Measurements from ENCODE around the gene CLDN22. TPM values are rescaled to one million over a fixed set of nuclear protein-coding genes. Genes with fewer than 3 reads are reported as not detected.
"Not testable (repeated sequence)": the region's sequence is repeated elsewhere in the genome, so short reads cannot be mapped to it uniquely, and the experiment has no call there.

The CLDN22 gene
- total and polyA plus RNA-seq, 2 donors: 0.09 TPM; not detected in 1

DNA sequence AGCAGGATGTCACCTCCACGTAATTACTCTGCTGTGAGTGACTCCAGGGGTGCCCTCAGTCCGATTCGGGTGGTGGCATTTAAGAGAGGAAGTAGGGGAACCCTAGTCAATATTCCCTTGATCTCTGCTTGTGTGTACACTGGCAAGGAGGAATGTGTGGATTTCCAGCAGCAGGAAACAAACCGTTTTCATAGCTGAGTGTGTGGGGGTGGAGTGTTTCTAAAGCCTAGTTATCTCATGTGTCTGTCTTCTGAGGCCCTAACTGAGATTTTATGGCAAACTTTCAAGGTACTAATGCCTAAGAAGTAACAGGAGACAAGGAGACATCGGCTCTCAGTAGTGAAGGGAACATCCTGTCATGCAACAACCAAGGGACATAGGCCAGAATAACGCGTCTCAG lies 8.8 kb upstream of the CLDN22 start:
- Histone ChIP-seq H3K4me1 (ENCODE audit: control insufficient read depth in 2 of 2, insufficient read depth in 2 of 2, low read length in 2 of 2) (no peaks in the 10 kb centered on the region), H3K27me3 (ENCODE audit: control insufficient read depth in 2 of 2, insufficient read depth in 1 of 2, low read length in 1 of 2) (peaks cover 0 to 5% of the 10 kb centered on the region in 2 donors), H3K9me3 (ENCODE audit: control insufficient read depth in 2 of 2, insufficient read depth in 1 of 2, low read length in 1 of 2) (peaks cover 0 to 8% of the 10 kb centered on the region in 2 donors), H3K4me3 (ENCODE audit: low read length in 2 of 2) (no peak overlapping the region), H3K36me3 (ENCODE audit: control insufficient read depth in 2 of 2, insufficient read depth in 2 of 2, low read length in 1 of 2) (no peaks in the 10 kb centered on the region), H3K27ac (ENCODE audit: low read depth in 1 of 2, low read length in 1 of 2) (no peak overlapping the region)
- WGBS: 79% methylated on average over 7 of the region's 7 CpGs
- DNase-seq (ENCODE audit: low read depth in 6 of 9, low spot score in 9 of 9): no peak

DNA sequence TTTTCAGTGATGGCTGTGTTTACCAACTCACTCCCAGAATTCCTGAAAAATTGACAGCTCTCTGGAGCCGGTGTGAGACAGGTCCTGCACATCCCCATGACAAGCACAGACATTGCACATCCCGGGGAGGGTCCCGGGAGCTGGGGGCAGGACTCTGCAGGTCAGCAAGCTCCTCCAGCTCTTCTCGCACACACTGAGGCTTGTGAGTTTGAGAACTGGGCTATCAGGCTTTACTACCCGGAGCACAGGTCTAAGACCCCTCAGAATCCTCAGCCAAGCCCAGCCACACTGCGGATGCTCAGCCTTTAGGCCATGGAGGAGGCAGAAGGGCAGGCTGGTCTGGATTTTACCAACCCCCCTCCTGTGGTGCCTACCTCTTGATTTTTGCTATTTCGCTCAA lies 7.8 kb upstream of the CLDN22 start:
- H3K36me3 ChIP-seq (ENCODE audit: control insufficient read depth in 2 of 2, insufficient read depth in 2 of 2, low read length in 1 of 2): no peaks in the 10 kb centered on the region
- no peak overlapping the region for H3K27ac ChIP-seq (ENCODE audit: low read depth in 1 of 2, low read length in 1 of 2)
- no peak for DNase-seq (ENCODE audit: low read depth in 6 of 9, low spot score in 9 of 9)
- no peak overlapping the region for H3K4me3 ChIP-seq (ENCODE audit: low read length in 2 of 2)
- 92% methylated on average over 7 of the region's 7 CpGs for WGBS
- H3K9me3 ChIP-seq (ENCODE audit: control insufficient read depth in 2 of 2, insufficient read depth in 1 of 2, low read length in 1 of 2): peaks cover 0 to 8% of the 10 kb centered on the region in 2 donors
- no peaks in the 10 kb centered on the region for H3K4me1 ChIP-seq (ENCODE audit: control insufficient read depth in 2 of 2, insufficient read depth in 2 of 2, low read length in 2 of 2)
- peaks cover 0 to 2% of the 10 kb centered on the region in 2 donors for H3K27me3 ChIP-seq (ENCODE audit: control insufficient read depth in 2 of 2, insufficient read depth in 1 of 2, low read length in 1 of 2)

DNA sequence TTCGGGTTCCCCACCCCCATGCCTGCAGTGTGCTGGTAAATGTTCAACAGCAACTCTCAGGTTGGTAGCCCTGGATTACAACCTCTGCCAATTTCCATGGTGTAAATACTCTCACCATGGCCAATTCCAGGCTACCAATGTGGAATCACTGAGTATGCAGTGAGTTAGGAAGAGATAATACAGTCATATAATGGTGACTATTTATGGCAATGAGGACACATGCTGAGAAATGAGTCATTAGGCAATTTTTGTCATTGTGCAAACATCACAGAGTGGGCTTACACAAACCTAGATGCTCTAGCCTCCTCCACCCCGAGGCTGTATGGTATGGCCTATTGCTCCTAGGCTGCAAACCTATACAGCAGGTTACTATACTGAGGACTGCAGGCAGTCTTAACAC lies 6.8 kb upstream of the CLDN22 start:
- H3K9me3 ChIP-seq (ENCODE audit: control insufficient read depth in 2 of 2, insufficient read depth in 1 of 2, low read length in 1 of 2): peaks cover 0 to 8% of the 10 kb centered on the region in 2 donors
- no peak overlapping the region for H3K4me3 ChIP-seq (ENCODE audit: low read length in 2 of 2)
- 70% methylated on average over 2 of the region's 2 CpGs for WGBS
- DNase-seq (ENCODE audit: low read depth in 6 of 9, low spot score in 9 of 9): no peak
- no peaks in the 10 kb centered on the region for H3K4me1 ChIP-seq (ENCODE audit: control insufficient read depth in 2 of 2, insufficient read depth in 2 of 2, low read length in 2 of 2)
- H3K36me3 ChIP-seq (ENCODE audit: control insufficient read depth in 2 of 2, insufficient read depth in 2 of 2, low read length in 1 of 2): no peaks in the 10 kb centered on the region
- H3K27me3 ChIP-seq (ENCODE audit: control insufficient read depth in 2 of 2, insufficient read depth in 1 of 2, low read length in 1 of 2): peaks cover 0 to 2% of the 10 kb centered on the region in 2 donors
- H3K27ac ChIP-seq (ENCODE audit: low read depth in 1 of 2, low read length in 1 of 2): no peak overlapping the region

DNA sequence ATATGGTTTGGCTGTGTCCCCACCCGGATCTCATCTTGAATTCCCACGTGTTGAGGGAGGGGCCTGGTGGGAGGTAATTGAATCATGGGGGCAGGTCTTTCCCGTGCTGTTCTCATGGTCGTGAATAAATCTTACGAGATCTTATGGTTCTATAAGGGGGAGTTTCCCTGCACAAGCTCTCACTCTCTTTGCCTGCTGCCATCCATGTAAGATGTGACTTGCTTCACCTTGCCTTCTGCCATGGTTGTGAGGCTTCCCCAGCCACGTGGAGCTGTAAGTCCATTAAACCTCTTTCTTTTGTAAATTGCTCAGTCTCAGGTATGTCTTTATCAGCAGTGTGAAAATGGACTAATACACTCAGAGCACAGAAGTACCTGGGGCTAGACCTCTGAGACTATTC lies 6.3 kb upstream of the CLDN22 start:
- not testable (repeated sequence) for H3K4me1 ChIP-seq (ENCODE audit: control insufficient read depth in 2 of 2, insufficient read depth in 2 of 2, low read length in 2 of 2); H3K27ac ChIP-seq (ENCODE audit: low read depth in 1 of 2, low read length in 1 of 2); DNase-seq (ENCODE audit: low read depth in 6 of 9, low spot score in 9 of 9); H3K27me3 ChIP-seq (ENCODE audit: control insufficient read depth in 2 of 2, insufficient read depth in 1 of 2, low read length in 1 of 2); H3K36me3 ChIP-seq (ENCODE audit: control insufficient read depth in 2 of 2, insufficient read depth in 2 of 2, low read length in 1 of 2); H3K9me3 ChIP-seq (ENCODE audit: control insufficient read depth in 2 of 2, insufficient read depth in 1 of 2, low read length in 1 of 2); H3K4me3 ChIP-seq (ENCODE audit: low read length in 2 of 2)
- WGBS: 94% methylated on average over 6 of the region's 6 CpGs

DNA sequence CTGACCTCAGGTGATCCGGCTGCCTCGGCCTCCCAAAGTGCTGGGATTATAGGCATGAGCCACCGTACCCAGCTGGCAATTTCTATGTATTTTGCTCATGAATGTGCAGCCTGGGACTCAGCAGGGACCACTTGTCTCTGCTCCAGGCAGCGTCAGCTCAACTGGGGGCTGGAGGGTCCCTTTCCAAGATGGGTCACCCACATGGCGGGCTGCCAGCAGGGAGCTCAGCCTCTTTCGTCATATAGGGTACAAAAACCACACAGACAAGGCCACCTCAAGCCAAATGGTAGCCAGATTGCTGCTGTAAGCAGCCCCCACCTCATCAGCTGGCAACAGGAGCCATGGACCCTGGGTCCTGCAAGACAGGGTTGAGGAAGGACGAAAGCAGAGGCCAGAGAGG lies 4.5 kb upstream of the CLDN22 start:
- H3K4me1 ChIP-seq (ENCODE audit: control insufficient read depth in 2 of 2, insufficient read depth in 2 of 2, low read length in 2 of 2): no peaks in the 10 kb centered on the region

DNA sequence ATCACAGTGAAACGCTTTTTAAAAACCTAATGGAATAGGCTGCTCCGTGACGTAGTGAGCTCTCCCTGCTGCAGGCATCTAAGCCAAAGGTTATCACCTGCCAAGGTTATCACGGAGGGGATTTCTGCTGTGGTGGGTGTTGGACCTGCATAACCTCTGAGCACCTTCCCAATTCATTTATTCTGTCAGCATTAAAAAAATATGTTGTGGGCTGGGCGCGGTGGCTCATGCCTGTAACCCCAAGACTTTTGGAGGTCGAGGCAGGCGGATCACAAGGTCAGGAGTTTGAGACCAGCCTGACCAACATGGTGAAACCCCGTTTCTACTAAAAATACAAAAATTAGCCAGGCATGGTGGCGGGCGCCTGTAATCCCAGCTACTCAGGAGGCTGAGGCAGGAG lies 4.0 kb upstream of the CLDN22 start:
- WGBS: 95% methylated on average over 11 of the region's 11 CpGs
- H3K9me3 ChIP-seq (ENCODE audit: control insufficient read depth in 2 of 2, insufficient read depth in 1 of 2, low read length in 1 of 2); DNase-seq (ENCODE audit: low read depth in 6 of 9, low spot score in 9 of 9); H3K27me3 ChIP-seq (ENCODE audit: control insufficient read depth in 2 of 2, insufficient read depth in 1 of 2, low read length in 1 of 2); H3K27ac ChIP-seq (ENCODE audit: low read depth in 1 of 2, low read length in 1 of 2); H3K4me3 ChIP-seq (ENCODE audit: low read length in 2 of 2); H3K4me1 ChIP-seq (ENCODE audit: control insufficient read depth in 2 of 2, insufficient read depth in 2 of 2, low read length in 2 of 2); H3K36me3 ChIP-seq (ENCODE audit: control insufficient read depth in 2 of 2, insufficient read depth in 2 of 2, low read length in 1 of 2): not testable (repeated sequence)

More for the DNA sequence above, 4.5 kb upstream of the CLDN22 start:
- no peaks in the 10 kb centered on the region for H3K36me3 ChIP-seq (ENCODE audit: control insufficient read depth in 2 of 2, insufficient read depth in 2 of 2, low read length in 1 of 2)
- no peak overlapping the region for H3K27ac ChIP-seq (ENCODE audit: low read depth in 1 of 2, low read length in 1 of 2)
- H3K9me3 ChIP-seq (ENCODE audit: control insufficient read depth in 2 of 2, insufficient read depth in 1 of 2, low read length in 1 of 2): peaks cover 0 to 8% of the 10 kb centered on the region in 2 donors
- WGBS: 95% methylated on average over 7 of the region's 7 CpGs
- no peak overlapping the region for H3K4me3 ChIP-seq (ENCODE audit: low read length in 2 of 2)
- no peak for DNase-seq (ENCODE audit: low read depth in 6 of 9, low spot score in 9 of 9)
- no peaks in the 10 kb centered on the region for H3K27me3 ChIP-seq (ENCODE audit: control insufficient read depth in 2 of 2, insufficient read depth in 1 of 2, low read length in 1 of 2)

DNA sequence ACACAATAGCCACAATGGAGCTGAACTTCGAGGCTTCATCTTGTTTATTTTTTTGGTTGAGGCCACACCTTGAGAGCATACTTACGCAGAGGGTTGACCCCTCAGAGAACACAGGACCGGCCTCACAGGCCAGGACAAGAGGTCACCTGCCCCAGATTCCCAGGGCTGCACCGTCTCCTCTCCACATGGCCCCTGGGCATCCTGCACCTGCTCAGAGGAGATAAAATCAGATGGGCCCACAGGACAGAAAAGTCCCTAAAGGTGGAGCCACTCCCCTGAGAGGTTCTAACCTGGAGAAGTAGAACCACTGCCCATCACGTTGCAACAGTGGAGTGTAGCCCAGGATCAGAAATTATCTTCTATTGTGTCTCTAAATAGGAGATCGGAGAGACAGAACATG lies 3.2 kb upstream of the CLDN22 start:
- Histone ChIP-seq H3K27me3 (ENCODE audit: control insufficient read depth in 2 of 2, insufficient read depth in 1 of 2, low read length in 1 of 2) (no peaks in the 10 kb centered on the region), H3K4me1 (ENCODE audit: control insufficient read depth in 2 of 2, insufficient read depth in 2 of 2, low read length in 2 of 2) (no peaks in the 10 kb centered on the region), H3K27ac (ENCODE audit: low read depth in 1 of 2, low read length in 1 of 2) (no peak overlapping the region), H3K9me3 (ENCODE audit: control insufficient read depth in 2 of 2, insufficient read depth in 1 of 2, low read length in 1 of 2) (peaks cover 0 to 8% of the 10 kb centered on the region in 2 donors), H3K4me3 (ENCODE audit: low read length in 2 of 2) (no peak overlapping the region), H3K36me3 (ENCODE audit: control insufficient read depth in 2 of 2, insufficient read depth in 2 of 2, low read length in 1 of 2) (no peaks in the 10 kb centered on the region)
- WGBS: 92% methylated on average over 6 of the region's 6 CpGs
- no peak for DNase-seq (ENCODE audit: low read depth in 6 of 9, low spot score in 9 of 9)

DNA sequence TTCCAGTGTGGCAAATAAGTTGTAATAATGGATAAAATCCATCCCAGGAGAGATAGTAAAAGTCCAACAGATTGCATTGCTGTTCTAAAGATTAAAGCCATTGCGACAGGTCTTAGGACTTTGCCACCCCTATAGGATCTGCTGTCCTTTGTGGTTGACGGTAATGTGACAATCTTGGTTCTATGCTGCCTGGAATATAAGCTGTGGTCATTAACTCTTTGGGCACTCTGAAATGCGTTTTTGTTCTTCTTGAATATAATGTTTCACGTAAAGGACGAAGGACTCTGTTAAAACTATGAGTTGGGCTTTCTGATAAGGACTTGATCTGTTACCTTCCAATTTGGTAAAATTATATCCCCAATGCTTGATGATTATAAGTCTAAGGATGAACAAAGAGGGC lies 2.2 kb upstream of the CLDN22 start, which contains the start of gene CLDN24:
TSS of gene CLDN24 (minus strand) at position 101 of the 400 bp plus-strand sequence. CDS start at position 101, 0 bp downstream.
- Histone ChIP-seq H3K27me3 (ENCODE audit: control insufficient read depth in 2 of 2, insufficient read depth in 1 of 2, low read length in 1 of 2) (no peaks in the 10 kb centered on the region), H3K36me3 (ENCODE audit: control insufficient read depth in 2 of 2, insufficient read depth in 2 of 2, low read length in 1 of 2) (no peaks in the 10 kb centered on the region), H3K27ac (ENCODE audit: low read depth in 1 of 2, low read length in 1 of 2) (no peak within 1 kb of the TSS), H3K9me3 (ENCODE audit: control insufficient read depth in 2 of 2, insufficient read depth in 1 of 2, low read length in 1 of 2) (peaks cover 0 to 5% of the 10 kb centered on the region in 2 donors), H3K4me3 (ENCODE audit: low read length in 2 of 2) (no peak within 1 kb of the TSS), H3K4me1 (ENCODE audit: control insufficient read depth in 2 of 2, insufficient read depth in 2 of 2, low read length in 2 of 2) (no peaks in the 10 kb centered on the region)
- DNase-seq (ENCODE audit: low read depth in 6 of 9, low spot score in 9 of 9): no peak
- 97% methylated on average over 5 of the region's 5 CpGs for WGBS

DNA sequence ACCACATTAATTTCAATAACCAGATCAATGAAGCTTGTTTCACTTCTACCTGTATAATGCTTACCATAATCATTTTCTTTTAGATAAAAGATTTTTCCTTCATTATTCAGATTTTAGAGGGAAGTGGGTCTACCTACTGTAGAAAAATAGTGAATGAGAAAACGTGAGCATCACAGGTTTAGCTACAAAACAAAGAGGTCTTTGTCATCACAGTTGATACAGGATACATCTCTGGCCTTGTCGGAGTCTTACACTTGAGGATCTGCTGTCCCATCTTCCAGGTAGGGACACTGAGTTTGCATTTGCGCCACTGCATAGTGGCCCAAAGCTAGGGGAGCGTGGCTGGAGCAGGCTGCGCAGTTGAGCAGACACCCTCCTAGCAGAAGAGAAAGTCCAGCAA lies 1.4 kb upstream of the CLDN22 start:
- DNase-seq (ENCODE audit: low read depth in 6 of 9, low spot score in 9 of 9): no peak
- no peak overlapping the region for H3K27ac ChIP-seq (ENCODE audit: low read depth in 1 of 2, low read length in 1 of 2)
- 96% methylated on average over 5 of the region's 5 CpGs for WGBS
- no peaks in the 10 kb centered on the region for H3K36me3 ChIP-seq (ENCODE audit: control insufficient read depth in 2 of 2, insufficient read depth in 2 of 2, low read length in 1 of 2)
- no peaks in the 10 kb centered on the region for H3K27me3 ChIP-seq (ENCODE audit: control insufficient read depth in 2 of 2, insufficient read depth in 1 of 2, low read length in 1 of 2)
- peaks cover 0 to 2% of the 10 kb centered on the region in 2 donors for H3K9me3 ChIP-seq (ENCODE audit: control insufficient read depth in 2 of 2, insufficient read depth in 1 of 2, low read length in 1 of 2)
- no peak overlapping the region for H3K4me3 ChIP-seq (ENCODE audit: low read length in 2 of 2)
- H3K4me1 ChIP-seq (ENCODE audit: control insufficient read depth in 2 of 2, insufficient read depth in 2 of 2, low read length in 2 of 2): no peaks in the 10 kb centered on the region

DNA sequence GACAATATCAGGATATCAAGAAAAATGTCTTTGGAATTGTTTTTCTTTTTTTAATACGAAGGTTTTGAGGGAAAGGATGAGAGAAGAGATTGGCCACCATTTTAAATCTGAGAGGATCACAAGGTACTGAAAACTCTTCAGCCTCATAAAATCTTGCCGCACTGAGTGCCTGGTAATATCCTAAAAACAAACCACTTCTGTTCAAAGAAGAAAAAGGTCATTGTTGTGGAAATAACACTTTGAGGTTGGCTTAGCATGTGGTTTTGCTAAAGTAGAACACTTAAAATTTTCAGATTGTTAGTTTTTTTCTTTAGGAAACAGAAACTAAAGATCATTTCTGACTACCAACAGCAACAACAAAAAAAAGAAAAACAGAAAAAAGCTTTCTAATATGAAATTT lies 1.0 kb upstream of the CLDN22 start:
- no peaks in the 10 kb centered on the region for H3K9me3 ChIP-seq (ENCODE audit: control insufficient read depth in 2 of 2, insufficient read depth in 1 of 2, low read length in 1 of 2)
- 65% methylated on average over 2 of the region's 2 CpGs for WGBS
- no peaks in the 10 kb centered on the region for H3K27me3 ChIP-seq (ENCODE audit: control insufficient read depth in 2 of 2, insufficient read depth in 1 of 2, low read length in 1 of 2)
- no peak overlapping the region for H3K27ac ChIP-seq (ENCODE audit: low read depth in 1 of 2, low read length in 1 of 2)
- no peaks in the 10 kb centered on the region for H3K36me3 ChIP-seq (ENCODE audit: control insufficient read depth in 2 of 2, insufficient read depth in 2 of 2, low read length in 1 of 2)
- no peaks in the 10 kb centered on the region for H3K4me1 ChIP-seq (ENCODE audit: control insufficient read depth in 2 of 2, insufficient read depth in 2 of 2, low read length in 2 of 2)
- peak in 1 of 9 donors; percentile 17 for DNase-seq (ENCODE audit: low read depth in 6 of 9, low spot score in 9 of 9)
- H3K4me3 ChIP-seq (ENCODE audit: low read length in 2 of 2): no peak overlapping the region

Measured in thymus (tissue), 11 donors.